Measurements from ENCODE around the gene DUSP5. TPM values are rescaled to one million over a fixed set of nuclear protein-coding genes. Genes with fewer than 3 reads are reported as not detected.
A peak's percentile ranks its signal among the peaks of the same experiment; 100 is the strongest.

DUSP5 gene
- total and polyA plus RNA-seq, 2 experiments from 2014 or later: 49.6 to 60.7 TPM

GRCh38 chr10:110481919-110482318, 15.8 kb upstream of the DUSP5 start:
- no peak overlapping the region for H3K27ac ChIP-seq
- TF ChIP-seq EZH2 (IDR thresholded peaks at IDR 0.05; ENCODE audit: borderline replicate concordance) (no peak), EZH2phosphoT487 (IDR thresholded peaks at IDR 0.05; ENCODE audit: low read depth, severe bottlenecking, unreplicated experiment) (no peak), CTCF (IDR thresholded peaks at IDR 0.05; ENCODE audit: poor library complexity) (no peak)
- H3K4me1 ChIP-seq (ENCODE audit: insufficient read depth): no peaks in the 10 kb centered on the region
- H3K4me2 ChIP-seq: no peak overlapping the region
- no peak overlapping the region for H2AFZ ChIP-seq
- H3K9me2 ChIP-seq (replicated peaks; ENCODE audit: insufficient read depth): no peaks in the 10 kb centered on the region
- no peaks in the 10 kb centered on the region for H3K79me2 ChIP-seq
- H4K20me1 ChIP-seq (ENCODE audit: insufficient read depth, poor library complexity, severe bottlenecking): no peaks in the 10 kb centered on the region
- DNase-seq (ENCODE audit: low spot score): no peak
- H3K4me3 ChIP-seq: no peak overlapping the region
- H3K9me3 ChIP-seq (ENCODE audit: low read depth): no peaks in the 10 kb centered on the region
- 77% methylated on average over 1 of the region's 1 CpG for WGBS (ENCODE audit: low lambda C conversion rate, missing lambda C conversion rate)
- H3K27me3 ChIP-seq: no peaks in the 10 kb centered on the region
- H3K36me3 ChIP-seq (replicated peaks; ENCODE audit: insufficient read depth, low read depth): no peaks in the 10 kb centered on the region

GRCh38 chr10:110483633-110484032, 14.1 kb upstream of the DUSP5 start:
- no peak overlapping the region for H2AFZ ChIP-seq
- no peak for DNase-seq (ENCODE audit: low spot score)

GRCh38 chr10:110485541-110485940, 12.2 kb upstream of the DUSP5 start:
- H3K27ac ChIP-seq: no peak overlapping the region
- no peaks in the 10 kb centered on the region for H3K9me3 ChIP-seq (ENCODE audit: low read depth)
- no peaks in the 10 kb centered on the region for H3K79me2 ChIP-seq
- no peaks in the 10 kb centered on the region for H3K36me3 ChIP-seq (replicated peaks; ENCODE audit: insufficient read depth, low read depth)
- TF ChIP-seq EZH2 (IDR thresholded peaks at IDR 0.05; ENCODE audit: borderline replicate concordance) (no peak), CTCF (IDR thresholded peaks at IDR 0.05; ENCODE audit: poor library complexity) (no peak), EZH2phosphoT487 (IDR thresholded peaks at IDR 0.05; ENCODE audit: low read depth, severe bottlenecking, unreplicated experiment) (no peak)
- H3K4me3 ChIP-seq: no peak overlapping the region
- no peak for DNase-seq (ENCODE audit: low spot score)
- no peak overlapping the region for H2AFZ ChIP-seq
- no peaks in the 10 kb centered on the region for H3K9me2 ChIP-seq (replicated peaks; ENCODE audit: insufficient read depth)
- H3K4me2 ChIP-seq: no peak overlapping the region
- H4K20me1 ChIP-seq (ENCODE audit: insufficient read depth, poor library complexity, severe bottlenecking): no peaks in the 10 kb centered on the region
- 72% methylated on average over 3 of the region's 3 CpGs for WGBS (ENCODE audit: low lambda C conversion rate, missing lambda C conversion rate)
- no peaks in the 10 kb centered on the region for H3K4me1 ChIP-seq (ENCODE audit: insufficient read depth)
- H3K27me3 ChIP-seq: no peaks in the 10 kb centered on the region

More at GRCh38 chr10:110483633-110484032, 14.1 kb upstream of the DUSP5 start:
- WGBS (ENCODE audit: low lambda C conversion rate, missing lambda C conversion rate): 36% methylated on average over 2 of the region's 2 CpGs
- TF ChIP-seq EZH2phosphoT487 (IDR thresholded peaks at IDR 0.05; ENCODE audit: low read depth, severe bottlenecking, unreplicated experiment): no peak
- TF ChIP-seq EZH2 (IDR thresholded peaks at IDR 0.05; ENCODE audit: borderline replicate concordance): no peak
- TF ChIP-seq CTCF (IDR thresholded peaks at IDR 0.05; ENCODE audit: poor library complexity): no peak
- H3K4me2 ChIP-seq: no peak overlapping the region
- no peaks in the 10 kb centered on the region for H3K9me2 ChIP-seq (replicated peaks; ENCODE audit: insufficient read depth)
- no peaks in the 10 kb centered on the region for H3K27me3 ChIP-seq
- no peaks in the 10 kb centered on the region for H3K4me1 ChIP-seq (ENCODE audit: insufficient read depth)
- H3K27ac ChIP-seq: peak overlapping the region; percentile 41
- no peaks in the 10 kb centered on the region for H3K9me3 ChIP-seq (ENCODE audit: low read depth)
- no peaks in the 10 kb centered on the region for H4K20me1 ChIP-seq (ENCODE audit: insufficient read depth, poor library complexity, severe bottlenecking)
- no peaks in the 10 kb centered on the region for H3K79me2 ChIP-seq
- H3K36me3 ChIP-seq (replicated peaks; ENCODE audit: insufficient read depth, low read depth): no peaks in the 10 kb centered on the region
- no peak overlapping the region for H3K4me3 ChIP-seq
